ENCODE measurements around the gene MEI1.

DNA sequence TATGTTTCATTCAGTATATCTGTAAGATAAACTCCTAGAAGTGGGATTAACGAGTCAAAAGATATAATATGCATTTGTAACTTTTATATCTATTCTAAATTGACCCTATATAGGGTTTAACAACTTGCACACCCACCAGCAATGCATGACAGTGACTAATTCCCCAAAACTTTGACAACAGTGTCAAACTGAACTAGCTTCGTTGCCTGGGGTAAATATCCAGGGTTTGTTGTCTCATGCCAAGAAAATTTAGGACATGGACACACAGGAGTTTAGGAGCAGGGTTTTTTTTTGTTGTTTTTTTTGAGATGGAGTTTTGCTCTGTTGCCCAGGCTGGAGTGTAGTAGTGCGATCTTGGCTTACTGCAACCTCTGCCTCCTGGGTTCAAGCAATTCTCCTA, 15.7 kb upstream of the MEI1 start:
- TF ChIP-seq, protein P1, sequence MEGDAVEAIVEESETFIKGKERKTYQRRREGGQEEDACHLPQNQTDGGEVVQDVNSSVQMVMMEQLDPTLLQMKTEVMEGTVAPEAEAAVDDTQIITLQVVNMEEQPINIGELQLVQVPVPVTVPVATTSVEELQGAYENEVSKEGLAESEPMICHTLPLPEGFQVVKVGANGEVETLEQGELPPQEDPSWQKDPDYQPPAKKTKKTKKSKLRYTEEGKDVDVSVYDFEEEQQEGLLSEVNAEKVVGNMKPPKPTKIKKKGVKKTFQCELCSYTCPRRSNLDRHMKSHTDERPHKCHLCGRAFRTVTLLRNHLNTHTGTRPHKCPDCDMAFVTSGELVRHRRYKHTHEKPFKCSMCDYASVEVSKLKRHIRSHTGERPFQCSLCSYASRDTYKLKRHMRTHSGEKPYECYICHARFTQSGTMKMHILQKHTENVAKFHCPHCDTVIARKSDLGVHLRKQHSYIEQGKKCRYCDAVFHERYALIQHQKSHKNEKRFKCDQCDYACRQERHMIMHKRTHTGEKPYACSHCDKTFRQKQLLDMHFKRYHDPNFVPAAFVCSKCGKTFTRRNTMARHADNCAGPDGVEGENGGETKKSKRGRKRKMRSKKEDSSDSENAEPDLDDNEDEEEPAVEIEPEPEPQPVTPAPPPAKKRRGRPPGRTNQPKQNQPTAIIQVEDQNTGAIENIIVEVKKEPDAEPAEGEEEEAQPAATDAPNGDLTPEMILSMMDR (IDR thresholded peaks at IDR 0.05) = no peak
- no peak for TF ChIP-seq POLR2AphosphoS5 (IDR thresholded peaks at IDR 0.05)
